GM18519 (cell line): ENCODE data around the gene CAMTA1.

Experiments used
- ATAC-seq: cut with Tn5 transposase; IDR thresholded peaks from one replicate; pipeline ENCODE4 v1.9.1; 2021; ENCODE audit warnings: mild to moderate bottlenecking, moderate library complexity; ENCODE audit not compliant: unreplicated experiment, low FRiP score

The CAMTA1 gene

GRCh38 chr1:7052701-7053100 lies 267.4 kb downstream of the CAMTA1 start:
- no peak for ATAC-seq

GRCh38 chr1:7060745-7061144 lies 275.5 kb downstream of the CAMTA1 start:
- no peak for ATAC-seq

- ATAC-seq: no peak
These were observed 277.2 kb downstream of the CAMTA1 start for GRCh38 chr1:7062346-7063061.

- no peak for ATAC-seq
These were observed 278.7 kb downstream of the CAMTA1 start for GRCh38 chr1:7063981-7064380.

- ATAC-seq: no peak
These were observed 283.3 kb downstream of the CAMTA1 start for GRCh38 chr1:7068552-7068951.

GRCh38 chr1:7069931-7070330 lies 284.7 kb downstream of the CAMTA1 start:
- no peak for ATAC-seq

GRCh38 chr1:7070389-7071029 lies 285.3 kb downstream of the CAMTA1 start:
- ATAC-seq: no peak

GRCh38 chr1:7076117-7076516 lies 290.9 kb downstream of the CAMTA1 start:
- ATAC-seq: no peak

- no peak for ATAC-seq
These were observed 291.3 kb downstream of the CAMTA1 start for GRCh38 chr1:7076572-7076971.

- no peak for ATAC-seq
These were observed 291.9 kb downstream of the CAMTA1 start for GRCh38 chr1:7077136-7077535.

- ATAC-seq: no peak
These were observed 292.7 kb downstream of the CAMTA1 start for GRCh38 chr1:7077970-7078369.

GRCh38 chr1:7079637-7080036 lies 294.4 kb downstream of the CAMTA1 start:
- no peak for ATAC-seq

GRCh38 chr1:7084232-7084894 lies 299.1 kb downstream of the CAMTA1 start:
- no peak for ATAC-seq

GRCh38 chr1:7085521-7085920 lies 300.3 kb downstream of the CAMTA1 start:
- no peak for ATAC-seq

- ATAC-seq: no peak
These were observed 300.9 kb downstream of the CAMTA1 start for GRCh38 chr1:7086106-7086505.

GRCh38 chr1:7087888-7088287 lies 302.6 kb downstream of the CAMTA1 start:
- no peak for ATAC-seq

- no peak for ATAC-seq
These were observed 304.2 kb downstream of the CAMTA1 start for GRCh38 chr1:7089497-7089896.

- no peak for ATAC-seq
These were observed 308.0 kb downstream of the CAMTA1 start for GRCh38 chr1:7093297-7093696.

- ATAC-seq: no peak
These were observed 308.8 kb downstream of the CAMTA1 start for GRCh38 chr1:7094086-7094485.

GRCh38 chr1:7094509-7094908 lies 309.3 kb downstream of the CAMTA1 start:
- ATAC-seq: no peak

GRCh38 chr1:7095343-7095964 lies 310.2 kb downstream of the CAMTA1 start:
- no peak for ATAC-seq
